Panc1 (cell line): ENCODE data around the gene MR1. TPM values are rescaled to one million over a fixed set of nuclear protein-coding genes. Genes with fewer than 3 reads are reported as not detected.
A peak's percentile ranks its signal among the peaks of the same experiment; 100 is the strongest.

Experiments used
- ATAC-seq: fragments of 200-7000 bp; cut with Tn5 transposase; 2 replicates; pipeline ENCODE4 v1.9.1; 2020; ENCODE audit warnings: mild to moderate bottlenecking, moderate library complexity
- BruUV-seq: library from RNA; stranded (reverse); fragments of 400-500 nt; replicated peaks from 2 replicates; lab custom pipeline; 2021; lab: Mats Ljungman, UMichigan
- CTCF ChIA-PET: fragments of 300-600 bp; sonication (Branson Sonifier 250); formaldehyde crosslinking; loops from one replicate; lab custom pipeline; 2022; ENCODE audit warnings: antibody characterized with exemption; lab: Charles Lee
- POLR2A ChIA-PET: fragments of 300-600 bp; sonication (Branson Sonifier 250); formaldehyde crosslinking; loops from one replicate; lab custom pipeline; 2022; ENCODE audit warnings: antibody characterized with exemption; lab: Charles Lee
- DNase-seq: peaks from one replicate; pipeline ENCODE4 v3.0.0-alpha.2; 2010; ENCODE audit warnings: low read depth, low spot score
- H3K27ac ChIP-seq: 2 replicates; pipeline ENCODE4 v1.5.1; 2011; ENCODE audit warnings: mild to moderate bottlenecking, low read length, inconsistent platforms
- H3K27me3 ChIP-seq: fragments of 200-500 bp; sonication (Bioruptor generic); 2 replicates; pipeline ENCODE4 v1.6.0; 2014; ENCODE audit warnings: low read length, inconsistent platforms; ENCODE audit not compliant: control insufficient read depth, insufficient read depth
- H3K36me3 ChIP-seq: fragments of 200-500 bp; sonication (Bioruptor generic); 2 replicates; pipeline ENCODE4 v1.5.1; 2014; ENCODE audit warnings: inconsistent platforms, mild to moderate bottlenecking, low read length, moderate library complexity; ENCODE audit not compliant: control insufficient read depth, insufficient read depth
- H3K4me1 ChIP-seq: 2 replicates; pipeline ENCODE4 v1.5.1; 2011; ENCODE audit warnings: inconsistent platforms, mild to moderate bottlenecking, low read length, moderate library complexity; ENCODE audit not compliant: control insufficient read depth, insufficient read depth
- H3K4me3 ChIP-seq, 2 experiments: 2 replicates each; pipeline ENCODE4 v1.5.1; 2011 to 2012; ENCODE audit warnings: low read depth in 2 of 2, low read length in 2 of 2, mild to moderate bottlenecking in 2 of 2, inconsistent platforms in 1 of 2, moderate library complexity in 1 of 2
- H3K9me3 ChIP-seq: fragments of 200-500 bp; sonication (Bioruptor generic); 2 replicates; pipeline ENCODE4 v1.5.1; 2014; ENCODE audit warnings: low read depth, mild to moderate bottlenecking, inconsistent platforms, low read length, moderate library complexity; ENCODE audit not compliant: control insufficient read depth, insufficient read depth
- POLR2AphosphoS5 ChIP-seq: IDR thresholded peaks from 2 replicates; pipeline ENCODE4 v1.6.1; 2012; ENCODE audit warnings: mild to moderate bottlenecking, low read depth, low read length, moderate library complexity
- SIN3A ChIP-seq: IDR thresholded peaks from 2 replicates; pipeline ENCODE4 v1.6.1; 2012; ENCODE audit warnings: low read depth, mild to moderate bottlenecking, low read length, moderate library complexity, borderline replicate concordance; ENCODE audit not compliant: insufficient read depth
- TCF7L2 ChIP-seq: IDR thresholded peaks from 2 replicates; pipeline ENCODE4 v1.6.1; 2011; ENCODE audit warnings: mild to moderate bottlenecking, low read depth, low read length, inconsistent platforms
- in situ Hi-C: cut with HindIII; loops from 2 replicates; pipeline ENCODE4 v1.10.0; 2016; ENCODE audit warnings: low sequenced_read_pairs, low pct_unique_long_range_greater_than_20kb
- intact Hi-C: fragments of 100-400 bp; cut with micrococcal nuclease; formaldehyde crosslinking; loops from one replicate; pipeline ENCODE4 v1.10.0; 2022; ENCODE audit not compliant: unreplicated experiment
- total RNA-seq: library from RNA; stranded (reverse); gene quantifications from one replicate; pipeline ENCODE4 v1.2.1, GENCODE V29; 2021; ENCODE audit not compliant: unreplicated experiment
- TF ChIP-seq, protein P1 (sequence below): fragments of 450-650 bp; IDR thresholded peaks from 2 replicates; pipeline ENCODE4 v1.5.1; 2017; ENCODE audit warnings: mild to moderate bottlenecking
- TF ChIP-seq, protein P2 (sequence below), 2 experiments: IDR thresholded peaks; 2 replicates each; pipeline ENCODE4 v1.6.1; 2011 to 2012; ENCODE audit warnings: low read depth in 2 of 2, control low read depth in 1 of 2, low read length in 1 of 2, mild to moderate bottlenecking in 1 of 2, moderate library complexity in 1 of 2; ENCODE audit not compliant: insufficient read depth in 1 of 2

MR1 gene
- total RNA-seq, 1 experiment from 2014 or later: 3.9 TPM

DNA sequence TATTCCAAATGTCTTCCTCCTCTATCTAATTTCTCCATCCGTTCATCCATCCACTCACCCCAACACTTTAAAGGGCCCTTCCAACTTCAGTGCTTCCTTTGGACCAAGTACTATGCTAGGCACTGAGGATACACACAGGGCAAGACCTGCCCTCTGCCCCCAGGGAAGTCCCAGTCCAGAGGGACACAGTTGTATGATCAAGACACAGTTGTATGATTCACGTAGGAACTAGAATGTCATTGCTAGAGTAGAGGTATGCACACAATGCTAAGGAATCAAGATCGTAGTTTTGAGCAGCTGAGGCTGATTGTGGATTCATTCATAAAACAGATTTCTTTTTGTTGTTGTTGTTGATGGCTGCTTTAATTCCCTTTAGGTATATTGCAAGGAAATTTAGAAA is 43.1 kb downstream of the MR1 start:
- intact Hi-C loops (no loop called here), in situ Hi-C loops (no loop called here)
- ChIA-PET POLR2A (no interaction called here), CTCF (no interaction called here)
- Histone ChIP-seq H3K4me3 (no peak overlapping the region), H3K4me1 (0 out of 2 replicates have a peak, but pooled peaks cover 3% of the 10 kb centered on the region), H3K9me3 (no peaks in the 10 kb centered on the region), H3K36me3 (no peaks in the 10 kb centered on the region), H3K27ac (no peak overlapping the region), H3K27me3 (no peaks in the 10 kb centered on the region)
- ATAC-seq (no peak), DNase-seq (no peak)
- no TSS peak for BruUV-seq
- no peak for TF ChIP-seq TCF7L2
- TF ChIP-seq, protein P1, sequence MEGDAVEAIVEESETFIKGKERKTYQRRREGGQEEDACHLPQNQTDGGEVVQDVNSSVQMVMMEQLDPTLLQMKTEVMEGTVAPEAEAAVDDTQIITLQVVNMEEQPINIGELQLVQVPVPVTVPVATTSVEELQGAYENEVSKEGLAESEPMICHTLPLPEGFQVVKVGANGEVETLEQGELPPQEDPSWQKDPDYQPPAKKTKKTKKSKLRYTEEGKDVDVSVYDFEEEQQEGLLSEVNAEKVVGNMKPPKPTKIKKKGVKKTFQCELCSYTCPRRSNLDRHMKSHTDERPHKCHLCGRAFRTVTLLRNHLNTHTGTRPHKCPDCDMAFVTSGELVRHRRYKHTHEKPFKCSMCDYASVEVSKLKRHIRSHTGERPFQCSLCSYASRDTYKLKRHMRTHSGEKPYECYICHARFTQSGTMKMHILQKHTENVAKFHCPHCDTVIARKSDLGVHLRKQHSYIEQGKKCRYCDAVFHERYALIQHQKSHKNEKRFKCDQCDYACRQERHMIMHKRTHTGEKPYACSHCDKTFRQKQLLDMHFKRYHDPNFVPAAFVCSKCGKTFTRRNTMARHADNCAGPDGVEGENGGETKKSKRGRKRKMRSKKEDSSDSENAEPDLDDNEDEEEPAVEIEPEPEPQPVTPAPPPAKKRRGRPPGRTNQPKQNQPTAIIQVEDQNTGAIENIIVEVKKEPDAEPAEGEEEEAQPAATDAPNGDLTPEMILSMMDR: no peak
- TF ChIP-seq POLR2AphosphoS5: no peak
- no peak for TF ChIP-seq SIN3A
- TF ChIP-seq, protein P2, sequence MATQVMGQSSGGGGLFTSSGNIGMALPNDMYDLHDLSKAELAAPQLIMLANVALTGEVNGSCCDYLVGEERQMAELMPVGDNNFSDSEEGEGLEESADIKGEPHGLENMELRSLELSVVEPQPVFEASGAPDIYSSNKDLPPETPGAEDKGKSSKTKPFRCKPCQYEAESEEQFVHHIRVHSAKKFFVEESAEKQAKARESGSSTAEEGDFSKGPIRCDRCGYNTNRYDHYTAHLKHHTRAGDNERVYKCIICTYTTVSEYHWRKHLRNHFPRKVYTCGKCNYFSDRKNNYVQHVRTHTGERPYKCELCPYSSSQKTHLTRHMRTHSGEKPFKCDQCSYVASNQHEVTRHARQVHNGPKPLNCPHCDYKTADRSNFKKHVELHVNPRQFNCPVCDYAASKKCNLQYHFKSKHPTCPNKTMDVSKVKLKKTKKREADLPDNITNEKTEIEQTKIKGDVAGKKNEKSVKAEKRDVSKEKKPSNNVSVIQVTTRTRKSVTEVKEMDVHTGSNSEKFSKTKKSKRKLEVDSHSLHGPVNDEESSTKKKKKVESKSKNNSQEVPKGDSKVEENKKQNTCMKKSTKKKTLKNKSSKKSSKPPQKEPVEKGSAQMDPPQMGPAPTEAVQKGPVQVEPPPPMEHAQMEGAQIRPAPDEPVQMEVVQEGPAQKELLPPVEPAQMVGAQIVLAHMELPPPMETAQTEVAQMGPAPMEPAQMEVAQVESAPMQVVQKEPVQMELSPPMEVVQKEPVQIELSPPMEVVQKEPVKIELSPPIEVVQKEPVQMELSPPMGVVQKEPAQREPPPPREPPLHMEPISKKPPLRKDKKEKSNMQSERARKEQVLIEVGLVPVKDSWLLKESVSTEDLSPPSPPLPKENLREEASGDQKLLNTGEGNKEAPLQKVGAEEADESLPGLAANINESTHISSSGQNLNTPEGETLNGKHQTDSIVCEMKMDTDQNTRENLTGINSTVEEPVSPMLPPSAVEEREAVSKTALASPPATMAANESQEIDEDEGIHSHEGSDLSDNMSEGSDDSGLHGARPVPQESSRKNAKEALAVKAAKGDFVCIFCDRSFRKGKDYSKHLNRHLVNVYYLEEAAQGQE (IDR thresholded peaks at IDR 0.05; ENCODE audit: insufficient read depth in 1 of 2, low read depth in 2 of 2, low read length in 1 of 2): no peak

DNA sequence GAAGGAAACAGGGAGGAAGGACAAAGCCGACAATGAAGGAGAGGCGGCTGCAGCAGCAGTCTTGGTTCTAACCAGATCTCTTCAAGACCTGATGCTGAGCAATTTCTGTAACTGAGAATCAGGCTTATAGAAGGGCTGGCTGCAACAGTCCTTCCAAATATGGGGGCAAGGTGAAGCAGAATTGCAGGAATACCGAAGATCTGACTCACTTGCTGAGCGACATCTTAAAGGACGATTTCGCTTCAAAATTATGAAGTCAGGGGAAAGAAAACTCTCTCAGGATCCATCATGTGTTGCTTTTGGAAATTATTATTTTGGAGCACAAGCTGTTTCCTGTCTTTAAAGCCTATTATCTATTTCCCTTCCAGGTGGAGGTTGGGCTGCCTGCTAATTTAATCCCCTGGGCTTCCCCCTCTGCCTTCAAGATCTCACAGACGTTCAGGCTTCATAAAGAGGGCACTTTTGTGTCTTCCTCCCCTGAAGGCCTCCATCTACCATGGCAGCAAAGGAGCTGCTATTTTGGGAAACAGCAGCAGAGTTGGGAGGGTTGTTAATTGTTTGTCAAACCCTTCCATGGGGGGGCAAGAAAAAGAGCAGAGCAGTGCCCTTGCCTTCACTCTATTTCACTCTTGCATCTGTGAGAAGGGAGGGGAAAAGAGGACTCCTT is 43.9 kb downstream of the MR1 start:
- no peak overlapping the region for H3K4me3 ChIP-seq
- DNase-seq (no peak), ATAC-seq (peak; percentile 39; the same call in 1 of the 2 replicates)
- ChIA-PET POLR2A (interaction anchor here (0.6 kb wide), 1 partner anchor 15 kb away, joined by 5 read pairs; no protein-coding TSS in a partner anchor), CTCF (no interaction called here)
- H3K36me3 ChIP-seq: no peaks in the 10 kb centered on the region
- TF ChIP-seq TCF7L2 (no peak), SIN3A (no peak), POLR2AphosphoS5 (no peak)
- TF ChIP-seq, protein P2 (IDR thresholded peaks at IDR 0.05; ENCODE audit: insufficient read depth in 1 of 2, low read depth in 2 of 2, low read length in 1 of 2): no peak
- TF ChIP-seq, protein P1: no peak
- intact Hi-C loops (no loop called here), in situ Hi-C loops (no loop called here)
- H3K4me1 ChIP-seq: 0 out of 2 replicates have a peak, but pooled peaks cover 3% of the 10 kb centered on the region
- H3K27ac ChIP-seq: 0 out of 2 replicates have a peak overlapping the region, but pooled peaks have one; percentile 13
- no peaks in the 10 kb centered on the region for H3K9me3 ChIP-seq
- no peaks in the 10 kb centered on the region for H3K27me3 ChIP-seq
- BruUV-seq: no TSS peak
